ENCODE data around the gene SORBS1.
A peak's percentile ranks its signal among the peaks of the same experiment; 100 is the strongest.

GRCh38 chr10:95513008-95513589 lies 48.1 kb downstream of the SORBS1 start:
- TF ChIP-seq CTCF (IDR thresholded peaks at IDR 0.05) (no peak), POLR2A (IDR thresholded peaks at IDR 0.05) (no peak), POLR2AphosphoS5 (IDR thresholded peaks at IDR 0.05) (peak; percentile 26 to 88 (median 77))
